HL-60 (cell line): Measurements from ENCODE around the gene ITGB3BP.

Experiments used
- CTCF ChIP-seq: IDR thresholded peaks from one replicate; pipeline ENCODE4 v1.5.1; 2011; ENCODE audit warnings: low read length, control low read depth, inconsistent platforms; ENCODE audit not compliant: insufficient read depth
- GABPA ChIP-seq: IDR thresholded peaks from 2 replicates; pipeline ENCODE4 v1.6.1; 2012; ENCODE audit warnings: low read depth
- REST ChIP-seq: IDR thresholded peaks from 2 replicates; pipeline ENCODE4 v1.6.1; 2012; ENCODE audit warnings: low read depth; ENCODE audit not compliant: insufficient replicate concordance
- SPI1 ChIP-seq: IDR thresholded peaks from 2 replicates; pipeline ENCODE4 v1.6.1; 2012; ENCODE audit warnings: low read depth, mild to moderate bottlenecking, borderline replicate concordance

GRCh38 chr1:63413394-63413793 lies 109.6 kb downstream of the ITGB3BP start:
- no peak for TF ChIP-seq GABPA
- no peak for TF ChIP-seq CTCF
- no peak for TF ChIP-seq SPI1
- TF ChIP-seq REST: no peak
